Cardiac muscle cell (in vitro differentiated cells and primary cell): ENCODE results near the gene FKRP. TPM values are rescaled to one million over a fixed set of nuclear protein-coding genes. Genes with fewer than 3 reads are reported as not detected.

Experiments
- DNase-seq, 2 donors: peaks; one replicate each; pipeline versions ENCODE4 v3.0.0 to v3.0.0-alpha.2; 2010 to 2017; ENCODE audit warnings: low read depth in 1 of 2, low spot score in 1 of 2
- H3K27ac ChIP-seq: fragments of 200-600 bp; sonication (generic); 2 replicates; pipeline ENCODE4 v1.5.1; 2016
- H3K27me3 ChIP-seq: fragments of 200-600 bp; sonication (generic); 2 replicates; pipeline ENCODE4 v1.6.0; 2016; ENCODE audit warnings: control low read depth
- H3K36me3 ChIP-seq: fragments of 200-600 bp; sonication (generic); 2 replicates; pipeline ENCODE4 v1.5.1; 2016; ENCODE audit warnings: control low read depth
- H3K4me1 ChIP-seq: fragments of 200-600 bp; sonication (generic); 2 replicates; pipeline ENCODE4 v1.8.1; 2017; ENCODE audit warnings: low read depth, mild to moderate bottlenecking, mixed run types
- H3K4me3 ChIP-seq: fragments of 200-600 bp; sonication (generic); 2 replicates; pipeline ENCODE4 v1.5.1; 2016; ENCODE audit warnings: mild to moderate bottlenecking
- H3K9me3 ChIP-seq: fragments of 200-600 bp; sonication (generic); 2 replicates; pipeline ENCODE4 v1.5.1; 2017; ENCODE audit warnings: low read depth, mild to moderate bottlenecking, control low read depth
- polyA plus RNA-seq: library from polyadenylated mRNA; unstranded; fragments of >200 nt; fragmentation: Nextera tagmentation; extraction: Ambion mirVana; gene quantifications from 2 replicates; pipeline ENCODE4 v1.2.1, GENCODE V29; 2016
- total RNA-seq: library from RNA; depleted of rRNA; stranded (reverse); fragments of >200 nt; gene quantifications from 2 replicates; pipeline ENCODE4 v1.2.3, GENCODE V29; 2016
- TF ChIP-seq, protein P1 (sequence below): IDR thresholded peaks from 2 replicates; pipeline ENCODE4 v1.5.1; 2012; ENCODE audit warnings: low read depth, mild to moderate bottlenecking, low read length

The FKRP gene
- total and polyA plus RNA-seq, 2 experiments from 2014 or later, result 20.4 to 50.3 TPM

GRCh38 chr19:46718157-46718933, 27.5 kb upstream of the FKRP start:
- Histone ChIP-seq H3K27me3 (no peaks in the 10 kb centered on the region), H3K27ac (no peak overlapping the region), H3K4me3 (no peak overlapping the region), H3K36me3 (peaks cover 21% of the 10 kb centered on the region), H3K9me3 (no peaks in the 10 kb centered on the region), H3K4me1 (peaks cover 12% of the 10 kb centered on the region)
- TF ChIP-seq, protein P1, sequence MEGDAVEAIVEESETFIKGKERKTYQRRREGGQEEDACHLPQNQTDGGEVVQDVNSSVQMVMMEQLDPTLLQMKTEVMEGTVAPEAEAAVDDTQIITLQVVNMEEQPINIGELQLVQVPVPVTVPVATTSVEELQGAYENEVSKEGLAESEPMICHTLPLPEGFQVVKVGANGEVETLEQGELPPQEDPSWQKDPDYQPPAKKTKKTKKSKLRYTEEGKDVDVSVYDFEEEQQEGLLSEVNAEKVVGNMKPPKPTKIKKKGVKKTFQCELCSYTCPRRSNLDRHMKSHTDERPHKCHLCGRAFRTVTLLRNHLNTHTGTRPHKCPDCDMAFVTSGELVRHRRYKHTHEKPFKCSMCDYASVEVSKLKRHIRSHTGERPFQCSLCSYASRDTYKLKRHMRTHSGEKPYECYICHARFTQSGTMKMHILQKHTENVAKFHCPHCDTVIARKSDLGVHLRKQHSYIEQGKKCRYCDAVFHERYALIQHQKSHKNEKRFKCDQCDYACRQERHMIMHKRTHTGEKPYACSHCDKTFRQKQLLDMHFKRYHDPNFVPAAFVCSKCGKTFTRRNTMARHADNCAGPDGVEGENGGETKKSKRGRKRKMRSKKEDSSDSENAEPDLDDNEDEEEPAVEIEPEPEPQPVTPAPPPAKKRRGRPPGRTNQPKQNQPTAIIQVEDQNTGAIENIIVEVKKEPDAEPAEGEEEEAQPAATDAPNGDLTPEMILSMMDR, result no peak
- DNase-seq, result peak in 1 of 2 donors; percentile 41

DNA sequence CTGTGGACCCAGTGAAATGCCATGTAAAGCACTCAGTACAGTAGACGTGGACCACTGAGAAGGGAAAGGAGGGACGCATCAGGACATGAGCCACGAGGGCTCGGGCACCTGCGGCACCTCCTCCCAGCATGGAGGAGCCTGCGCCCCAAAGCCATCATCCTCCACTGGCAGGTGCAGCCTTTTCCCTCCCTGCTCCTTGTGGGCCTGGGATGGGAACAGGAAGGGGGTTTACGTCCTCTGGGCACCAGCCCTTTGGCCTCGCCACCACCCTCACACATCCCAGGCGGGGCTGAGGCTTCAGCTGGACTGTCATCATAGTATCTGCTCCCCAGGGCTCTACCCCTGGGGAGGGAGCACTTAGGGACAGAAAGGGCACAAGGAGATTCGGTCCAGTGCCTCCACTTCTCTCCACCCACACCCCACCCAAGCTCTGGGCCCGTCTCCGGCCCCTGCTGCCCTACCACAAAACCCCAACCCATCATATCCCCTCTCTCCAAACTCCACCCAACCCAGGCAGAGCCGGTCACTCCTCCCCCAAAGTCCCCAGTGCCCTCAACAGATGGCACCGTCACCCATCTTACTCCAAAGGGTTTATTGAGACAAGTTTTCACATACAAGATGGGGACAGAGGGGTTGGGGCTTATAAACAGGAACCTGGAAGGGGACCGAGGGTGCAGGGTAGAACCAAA, 26.8 kb upstream of the FKRP start:
- Histone ChIP-seq H3K9me3 (no peaks in the 10 kb centered on the region), H3K4me1 (peaks cover 12% of the 10 kb centered on the region), H3K4me3 (no peak overlapping the region), H3K27me3 (no peaks in the 10 kb centered on the region), H3K27ac (no peak overlapping the region), H3K36me3 (peaks cover 26% of the 10 kb centered on the region)
- DNase-seq, result no peak
- TF ChIP-seq, protein P1, result no peak

DNA sequence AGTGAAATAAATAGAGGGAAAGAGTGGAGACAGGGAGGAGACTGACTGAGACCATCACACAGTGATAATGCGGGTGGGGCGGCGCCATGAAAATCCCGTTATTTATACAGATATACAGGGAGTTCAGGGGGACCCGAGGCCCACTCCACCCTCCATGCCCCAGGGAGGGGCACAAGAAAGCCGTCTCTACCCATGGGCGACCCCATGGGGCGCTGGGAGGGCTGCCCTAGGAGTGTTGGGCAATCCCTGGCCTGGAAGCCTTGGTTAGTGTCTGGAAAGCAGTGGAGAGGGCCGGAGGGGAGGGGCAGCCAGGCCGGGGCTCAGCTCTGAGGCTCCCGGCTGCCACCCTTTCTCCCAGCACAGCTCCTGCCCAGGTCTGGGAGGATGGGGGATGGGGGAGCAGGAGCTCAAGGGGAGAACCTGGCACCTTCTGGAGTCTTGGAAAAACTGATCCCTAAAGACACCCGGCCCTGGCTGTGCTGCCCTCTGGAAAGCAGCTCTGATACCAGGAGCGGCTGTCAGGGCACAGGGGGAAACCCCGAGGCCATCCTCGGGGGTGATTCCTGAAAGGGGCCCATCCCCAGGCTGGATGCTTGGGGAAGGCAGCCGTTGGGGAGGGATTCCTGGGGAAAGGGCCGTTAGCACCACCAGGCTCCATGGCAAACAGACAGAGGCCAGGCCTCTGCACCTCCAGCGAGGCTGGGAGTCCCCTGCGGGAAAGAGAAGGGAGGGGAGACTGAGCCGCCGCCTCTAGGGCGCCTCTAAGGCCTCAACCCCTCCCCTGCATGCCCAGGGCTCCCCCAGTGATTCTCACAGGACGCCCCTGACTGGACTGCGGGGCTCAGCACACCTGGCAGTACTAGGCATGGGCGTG, 26.0 kb upstream of the FKRP start:
- Histone ChIP-seq H3K27me3 (no peaks in the 10 kb centered on the region), H3K4me3 (no peak overlapping the region), H3K36me3 (peaks cover 30% of the 10 kb centered on the region), H3K4me1 (peaks cover 7% of the 10 kb centered on the region), H3K9me3 (no peaks in the 10 kb centered on the region), H3K27ac (no peak overlapping the region)
- TF ChIP-seq, protein P1, result no peak
- DNase-seq, result no peak

DNA sequence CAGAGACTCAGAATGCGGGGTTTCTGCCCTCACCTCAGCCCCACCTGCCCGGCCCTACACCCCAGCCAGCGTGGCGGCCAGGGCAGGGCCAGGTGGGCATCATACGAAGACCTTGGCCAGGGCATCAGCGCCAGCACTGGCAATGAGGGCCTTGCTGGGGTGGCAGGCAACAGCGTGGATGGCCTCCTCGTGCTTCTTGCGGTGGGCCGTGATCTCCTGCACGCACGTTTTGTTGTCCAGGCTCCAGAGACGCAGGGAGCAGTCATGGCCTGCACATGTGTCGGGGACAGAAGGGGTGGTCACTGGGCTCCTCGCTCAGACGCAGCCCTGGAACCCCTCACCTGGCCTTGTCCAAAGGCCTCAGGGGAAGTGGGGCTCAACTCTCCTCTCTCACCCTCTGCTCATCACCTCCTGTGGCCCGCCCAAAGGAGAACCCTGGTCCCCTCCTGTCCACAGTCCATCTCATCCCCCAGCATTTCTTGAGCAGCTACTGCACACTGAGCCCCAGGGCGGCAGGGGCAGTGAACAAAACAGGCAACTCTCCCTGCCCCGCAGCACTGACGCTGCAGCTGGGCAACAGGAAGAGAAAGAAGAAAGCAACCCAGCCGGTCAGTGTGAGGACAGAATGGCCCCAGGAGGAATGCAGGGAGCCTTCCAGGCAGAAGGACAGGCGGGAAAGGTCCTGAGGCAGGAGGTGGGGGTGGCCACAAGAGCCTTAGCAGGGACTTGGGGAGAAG, 25.2 kb upstream of the FKRP start:
- Histone ChIP-seq H3K27ac (no peak overlapping the region), H3K36me3 (peaks cover 31% of the 10 kb centered on the region)

More for the DNA sequence above, 25.2 kb upstream of the FKRP start:
- no peaks in the 10 kb centered on the region for H3K27me3 ChIP-seq
- no peaks in the 10 kb centered on the region for H3K9me3 ChIP-seq
- no peak for DNase-seq
- no peak overlapping the region for H3K4me3 ChIP-seq
- TF ChIP-seq, protein P1, result no peak
- H3K4me1 ChIP-seq, result no peaks in the 10 kb centered on the region
